ENCODE data around the gene CDH4. TPM values are rescaled to one million over a fixed set of nuclear protein-coding genes. Genes with fewer than 3 reads are reported as not detected.

Gene CDH4
- total and polyA plus RNA-seq, 2 of the 4 experiments (the other 2 are of a cell fraction) = 1.6 to 3.5 TPM

- dilution Hi-C loops (cut with HindIII; ENCODE audit: low sequenced_read_pairs, unreplicated experiment) (no loop called here), in situ Hi-C loops (cut with MboI; ENCODE audit: low sequenced_read_pairs) (no loop called here), intact Hi-C loops (cut with micrococcal nuclease) (no loop called here)
- H4K91ac ChIP-seq (ENCODE audit: insufficient read depth, low read depth, low read length) = no peak overlapping the region
- H3K9ac ChIP-seq (ENCODE audit: low read depth, low read length) = no peak overlapping the region
- no peak overlapping the region for H3K27ac ChIP-seq (ENCODE audit: insufficient read depth, low read length)
- POLR2A ChIA-PET (ENCODE audit: unreplicated experiment) = no interaction called here
- 92% methylated on average over 2 of the region's 16 CpGs; no CpG with 5 or more reads in 1 of the 2 experiments for WGBS, 2 experiments (ENCODE audit: extremely low coverage in 2 of 2, insufficient read length in 1 of 2)
- no peak overlapping the region for H3K56ac ChIP-seq (ENCODE audit: extremely low read depth, insufficient read depth, low read length)
- CTCF ChIA-PET = no interaction called here
- H3K14ac ChIP-seq (replicated peaks; ENCODE audit: low read depth, low read length) = no peak overlapping the region
- no peak overlapping the region for H3K18ac ChIP-seq (ENCODE audit: low read depth, low read length)
- no peak for DNase-seq
- H2AK5ac ChIP-seq (ENCODE audit: low read depth, low read length) = no peak overlapping the region
- no peak overlapping the region for H4K5ac ChIP-seq (ENCODE audit: low read depth, low read length)
- H2BK120ac ChIP-seq (ENCODE audit: low read depth, low read length) = no peak overlapping the region
- H3K27me3 ChIP-seq (ENCODE audit: control insufficient read depth, insufficient read depth, low read length) = peaks cover 6% of the 10 kb centered on the region; the same call in 1 of the 2 replicates
- TF ChIP-seq SMC3 (IDR thresholded peaks at IDR 0.05; ENCODE audit: low read depth, low read length) (no peak), RCOR1 (IDR thresholded peaks at IDR 0.05; ENCODE audit: insufficient replicate concordance, low read length) (no peak), NFE2L2 (IDR thresholded peaks at IDR 0.05; ENCODE audit: low read depth, low read length) (no peak)
- no peaks in the 10 kb centered on the region for H3K36me3 ChIP-seq (ENCODE audit: control insufficient read depth, insufficient read depth, low read length)
- H3K4ac ChIP-seq (ENCODE audit: low read depth, low read length) = no peak overlapping the region
- no peak overlapping the region for H4K8ac ChIP-seq (ENCODE audit: low read depth in 2 of 2, low read length in 2 of 2)
- no peak overlapping the region for H2BK15ac ChIP-seq (ENCODE audit: low read depth, low read length)
- H3K4me1 ChIP-seq (ENCODE audit: control insufficient read depth, insufficient read depth, low read length) = no peaks in the 10 kb centered on the region
- H2AK9ac ChIP-seq (replicated peaks; ENCODE audit: low read depth, low read length, poor library complexity) = no peak overlapping the region
- H2BK20ac ChIP-seq (ENCODE audit: low read depth, low read length) = no peak overlapping the region
- no peak overlapping the region for H2BK5ac ChIP-seq (ENCODE audit: low read depth, low read length, poor library complexity, severe bottlenecking)
- H3K9me1 ChIP-seq (ENCODE audit: insufficient read depth, low read length) = no peaks in the 10 kb centered on the region
- BruUV-seq (replicated peaks) = no TSS peak
- ATAC-seq (ENCODE audit: low read depth) = no peak
- H3K79me1 ChIP-seq (ENCODE audit: low read depth in 1 of 2, low read length in 2 of 2) = no peaks in the 10 kb centered on the region
- no peaks in the 10 kb centered on the region for H3K9me3 ChIP-seq (ENCODE audit: control insufficient read depth, insufficient read depth, low read length)
- H2AFZ ChIP-seq (replicated peaks; ENCODE audit: low read length, poor library complexity) = no peak overlapping the region
- H4K20me1 ChIP-seq (ENCODE audit: insufficient read depth, low read length) = no peaks in the 10 kb centered on the region
- H3K4me2 ChIP-seq (ENCODE audit: low read depth, low read length) = no peak overlapping the region
- no peak overlapping the region for H3K23ac ChIP-seq (ENCODE audit: low read depth, low read length)
- H3K4me3 ChIP-seq (ENCODE audit: insufficient read depth, low read depth, low read length) = no peak overlapping the region
Observed at GRCh38 chr20:61737812-61738443, 485.9 kb downstream of the CDH4 start.

All from IMR-90 (cell line).